HG03571 (cell line): ENCODE results near the gene GALNT9.

ENCODE experiments used
- ATAC-seq: cut with Tn5 transposase; IDR thresholded peaks from one replicate; pipeline ENCODE4 v1.9.1; 2021; ENCODE audit not compliant: unreplicated experiment

GALNT9 gene

GRCh38 chr12:132174015-132174838 is 155.2 kb downstream of the GALNT9 start:
- no peak for ATAC-seq

GRCh38 chr12:132173135-132174014 is 156.0 kb downstream of the GALNT9 start:
- no peak for ATAC-seq

GRCh38 chr12:132172619-132173018 is 156.8 kb downstream of the GALNT9 start:
- ATAC-seq, result no peak

GRCh38 chr12:132171968-132172521 is 157.3 kb downstream of the GALNT9 start:
- ATAC-seq, result no peak

- ATAC-seq, result no peak
Observed at GRCh38 chr12:132171293-132171967, 158.0 kb downstream of the GALNT9 start.

GRCh38 chr12:132170637-132171292 is 158.6 kb downstream of the GALNT9 start:
- no peak for ATAC-seq

GRCh38 chr12:132170094-132170636 is 159.2 kb downstream of the GALNT9 start:
- no peak for ATAC-seq

- no peak for ATAC-seq
Observed at GRCh38 chr12:132169376-132169775, 160.0 kb downstream of the GALNT9 start.

GRCh38 chr12:132168311-132169031 is 160.9 kb downstream of the GALNT9 start:
- no peak for ATAC-seq

GRCh38 chr12:132167611-132168310 is 161.6 kb downstream of the GALNT9 start:
- no peak for ATAC-seq

- no peak for ATAC-seq
Observed at GRCh38 chr12:132166801-132167591, 162.4 kb downstream of the GALNT9 start.

GRCh38 chr12:132166093-132166492 is 163.3 kb downstream of the GALNT9 start:
- ATAC-seq, result no peak

- no peak for ATAC-seq
Observed at GRCh38 chr12:132165584-132165983, 163.8 kb downstream of the GALNT9 start.

GRCh38 chr12:132164426-132164825 is 165.0 kb downstream of the GALNT9 start:
- ATAC-seq, result no peak

GRCh38 chr12:132163911-132164288 is 165.5 kb downstream of the GALNT9 start:
- ATAC-seq, result no peak

GRCh38 chr12:132163041-132163910 is 166.1 kb downstream of the GALNT9 start:
- ATAC-seq, result no peak

GRCh38 chr12:132162508-132163031 is 166.8 kb downstream of the GALNT9 start:
- no peak for ATAC-seq
